H1 (cell line): Measurements from ENCODE around the gene RALA. TPM values are rescaled to one million over a fixed set of nuclear protein-coding genes. Genes with fewer than 3 reads are reported as not detected.

ENCODE experiments used
- CTCF ChIA-PET: fragments of 300-600 bp; sonication (Branson Sonifier 250); formaldehyde crosslinking; loops from one replicate; lab custom pipeline; 2021; ENCODE audit not compliant: partially characterized antibody; lab: Charles Lee
- POLR2A ChIA-PET: fragments of 300-600 bp; sonication (Branson Sonifier 250); formaldehyde crosslinking; loops from one replicate; lab custom pipeline; 2021; ENCODE audit warnings: inconsistent platforms; ENCODE audit not compliant: partially characterized antibody; lab: Charles Lee
- DNase-seq, 2 experiments: peaks; one replicate each; pipeline versions ENCODE4 v3.0.0 to v3.0.0-alpha.2; 2010 to 2022; ENCODE audit warnings: low spot score in 2 of 2, low read depth in 1 of 2, mixed read lengths in 1 of 2
- FAIRE-seq: peaks from 2 replicates; lab custom pipeline; 2011; peaks lifted over from hg19 to GRCh38; lab: Jason Lieb, UNC
- H2AFZ ChIP-seq: 2 replicates; pipeline ENCODE4 v1.8.1; 2012; ENCODE audit warnings: low read length, inconsistent platforms
- H2AK5ac ChIP-seq: 2 replicates; pipeline ENCODE4 v1.6.1; 2013; ENCODE audit warnings: low read depth, low read length
- H2BK120ac ChIP-seq: replicated peaks from 2 replicates; pipeline ENCODE3; 2013; ENCODE audit warnings: low read depth, low read length, inconsistent platforms
- H2BK12ac ChIP-seq: 2 replicates; pipeline ENCODE4 v1.6.1; 2013; ENCODE audit warnings: low read depth, low read length
- H2BK15ac ChIP-seq: 2 replicates; pipeline ENCODE4 v1.6.1; 2013; ENCODE audit warnings: low read length
- H2BK20ac ChIP-seq: 2 replicates; pipeline ENCODE4 v1.6.1; 2013; ENCODE audit warnings: low read length
- H2BK5ac ChIP-seq: 2 replicates; pipeline ENCODE4 v1.6.1; 2013; ENCODE audit warnings: low read depth, low read length
- H3K14ac ChIP-seq: 2 replicates; pipeline ENCODE4 v1.6.1; 2013; ENCODE audit warnings: inconsistent platforms; ENCODE audit not compliant: insufficient read length
- H3K18ac ChIP-seq: 2 replicates; pipeline ENCODE4 v1.6.1; 2013; ENCODE audit warnings: low read length; ENCODE audit errors: extremely low read depth
- H3K23ac ChIP-seq: 2 replicates; pipeline ENCODE4 v1.6.1; 2013; ENCODE audit warnings: inconsistent platforms; ENCODE audit not compliant: insufficient read length
- H3K23me2 ChIP-seq: 2 replicates; pipeline ENCODE4 v1.6.1; 2013; ENCODE audit warnings: low read depth, low read length
- H3K27ac ChIP-seq: 2 replicates; pipeline ENCODE4 v1.6.1; 2011; ENCODE audit warnings: low read depth, low read length, inconsistent platforms
- H3K27me3 ChIP-seq, 4 experiments: replicated peaks in 1 of 4; 1 replicate in 1 of 4; 2 replicates in 3 of 4; pipeline versions ENCODE4 v1.6.1 to v1.8.1; 2011 to 2013; ENCODE audit warnings: low read length in 3 of 4, mild to moderate bottlenecking in 3 of 4, inconsistent platforms in 2 of 4, mixed read lengths in 2 of 4, moderate library complexity in 1 of 4; ENCODE audit not compliant: control insufficient read depth in 3 of 4, insufficient read depth in 3 of 4; ENCODE audit errors: extremely low read depth in 1 of 4
- H3K36me3 ChIP-seq, 4 experiments: 2 replicates each; pipeline versions ENCODE4 v1.6.1 to v1.8.1; 2011 to 2013; ENCODE audit warnings: mild to moderate bottlenecking in 4 of 4, low read length in 3 of 4, moderate library complexity in 2 of 4, control low read depth in 1 of 4, inconsistent platforms in 1 of 4; ENCODE audit not compliant: insufficient read depth in 4 of 4, control insufficient read depth in 2 of 4
- H3K4ac ChIP-seq: replicated peaks from 2 replicates; pipeline ENCODE3; 2013; ENCODE audit warnings: low read length, low read depth, mixed read lengths, inconsistent platforms; ENCODE audit not compliant: insufficient read length
- H3K4me1 ChIP-seq, 4 experiments: replicated peaks in 1 of 4; 1 replicate in 1 of 4; 2 replicates in 3 of 4; pipeline versions ENCODE4 v1.6.1 to v1.8.1; 2011 to 2013; ENCODE audit warnings: low read length in 3 of 4, inconsistent platforms in 2 of 4, mixed read lengths in 1 of 4; ENCODE audit not compliant: insufficient read depth in 4 of 4, control insufficient read depth in 3 of 4
- H3K4me2 ChIP-seq, 2 experiments: 2 replicates each; pipeline versions ENCODE4 v1.6.1 to v1.8.1; 2011 to 2013; ENCODE audit warnings: low read depth in 2 of 2, low read length in 2 of 2, control low read depth in 1 of 2, inconsistent platforms in 1 of 2, mild to moderate bottlenecking in 1 of 2; ENCODE audit not compliant: insufficient read depth in 1 of 2
- H3K4me3 ChIP-seq, 4 experiments: fragments of 200-600, 300-600 bp in 1 of 4; sonication (generic), shearing (Covaris generic), sonication (Bioruptor Twin) in 1 of 4; 2 replicates each; pipeline versions ENCODE4 v1.5.1 to v1.8.1; 2011 to 2016; ENCODE audit warnings: low read length in 4 of 4, low read depth in 3 of 4, control low read depth in 2 of 4, inconsistent platforms in 2 of 4, mild to moderate bottlenecking in 2 of 4, mixed read lengths in 1 of 4, moderate library complexity in 1 of 4; ENCODE audit not compliant: insufficient read depth in 2 of 4; ENCODE audit errors: extremely low read depth in 1 of 4
- H3K56ac ChIP-seq: replicated peaks from 2 replicates; pipeline ENCODE3; 2013; ENCODE audit warnings: low read depth, mild to moderate bottlenecking, mixed read lengths, low read length, inconsistent platforms; ENCODE audit not compliant: insufficient read length
- H3K79me1 ChIP-seq: 2 replicates; pipeline ENCODE4 v1.6.1; 2013; ENCODE audit warnings: low read depth, low read length, control low read depth
- H3K79me2 ChIP-seq, 2 experiments: 2 replicates each; pipeline versions ENCODE4 v1.6.1 to v1.8.1; 2012 to 2013; ENCODE audit warnings: low read length in 2 of 2, mild to moderate bottlenecking in 2 of 2, inconsistent platforms in 1 of 2; ENCODE audit not compliant: insufficient read depth in 2 of 2, control insufficient read depth in 1 of 2
- H3K9ac ChIP-seq, 4 experiments: replicated peaks in 1 of 4; 1 replicate in 1 of 4; 2 replicates in 3 of 4; pipeline versions ENCODE4 v1.6.1 to v1.8.1; 2011 to 2013; ENCODE audit warnings: low read depth in 3 of 4, low read length in 3 of 4, control low read depth in 2 of 4, mild to moderate bottlenecking in 2 of 4, moderate library complexity in 2 of 4, inconsistent platforms in 1 of 4; ENCODE audit errors: extremely low read depth in 1 of 4
- H3K9me3 ChIP-seq, 2 experiments: 2 replicates each; pipeline versions ENCODE4 v1.6.1 to v1.8.1; 2012 to 2013; ENCODE audit warnings: mild to moderate bottlenecking in 2 of 2, moderate library complexity in 2 of 2, control low read depth in 1 of 2, inconsistent platforms in 1 of 2, low read depth in 1 of 2, low read length in 1 of 2, mixed read lengths in 1 of 2; ENCODE audit not compliant: insufficient read depth in 2 of 2
- H4K20me1 ChIP-seq, 2 experiments: replicated peaks in 1 of 2; 2 replicates each; pipeline versions ENCODE3 to v1.8.1; 2011 to 2013; ENCODE audit warnings: inconsistent platforms in 2 of 2, low read length in 2 of 2, mild to moderate bottlenecking in 1 of 2; ENCODE audit not compliant: insufficient read depth in 2 of 2, control insufficient read depth in 1 of 2
- H4K5ac ChIP-seq: 2 replicates; pipeline ENCODE4 v1.6.1; 2013; ENCODE audit warnings: low read length, low read depth, mixed read lengths, inconsistent platforms; ENCODE audit not compliant: insufficient read length
- H4K8ac ChIP-seq: 2 replicates; pipeline ENCODE4 v1.8.0; 2013; ENCODE audit warnings: mild to moderate bottlenecking, moderate library complexity, low read length, inconsistent platforms; ENCODE audit not compliant: insufficient read depth; ENCODE audit errors: extremely low read depth
- H4K91ac ChIP-seq: replicated peaks from 2 replicates; pipeline ENCODE3; 2013; ENCODE audit warnings: low read length, mixed read lengths, inconsistent platforms; ENCODE audit not compliant: insufficient read length
- CBX5 ChIP-seq: fragments of 300-800, 300-1000 bp; sonication (generic); IDR thresholded peaks from 2 replicates; pipeline ENCODE4 v1.7.1; 2016; ENCODE audit warnings: antibody characterized with exemption, low read length, low read depth
- JUN ChIP-seq: IDR thresholded peaks from 2 replicates; pipeline ENCODE4 v1.6.1; 2011; ENCODE audit warnings: low read depth, mild to moderate bottlenecking, improper control_type of control experiment, low read length
- JUND ChIP-seq: IDR thresholded peaks from 2 replicates; pipeline ENCODE4 v1.6.1; 2011; ENCODE audit warnings: mild to moderate bottlenecking, improper control_type of control experiment, low read length
- MAFK ChIP-seq: IDR thresholded peaks from 2 replicates; pipeline ENCODE4 v1.6.1; 2012; ENCODE audit warnings: low read depth, mild to moderate bottlenecking, improper control_type of control experiment, low read length
- MAX ChIP-seq: IDR thresholded peaks from 2 replicates; pipeline ENCODE4 v1.6.1; 2012; ENCODE audit warnings: inconsistent platforms
- SP1 ChIP-seq: IDR thresholded peaks from 2 replicates; pipeline ENCODE4 v1.6.1; 2011; ENCODE audit warnings: low read depth, low read length
- WGBS, 2 experiments: shearing (Covaris generic) in 1 of 2; methylation state at CpG; one replicate each; pipeline versions ENCODE4 v1.1.6 to v1.1.7; 2013 to 2015; ENCODE audit warnings: low lambda C conversion rate in 2 of 2, mixed read lengths in 2 of 2, inconsistent platforms in 1 of 2, low coverage in 1 of 2, missing lambda C conversion rate in 1 of 2; ENCODE audit not compliant: insufficient replicate concordance in 2 of 2, insufficient coverage in 1 of 2, insufficient read length in 1 of 2; ENCODE audit errors: extremely low coverage in 1 of 2, missing lambda C conversion rate in 1 of 2; 5-methylcytosine and 5-hydroxymethylcytosine counted together
- polyA plus RNA-seq, 7 experiments: library from polyadenylated mRNA; depleted of rRNA in 3 of 7; stranded (reverse) in 5 of 7; unstranded in 2 of 7; fragments of >200 nt in 5 of 7; fragments of 200-250 nt in 2 of 7; gene quantifications; 1 replicate in 5 of 7; 2 replicates in 1 of 7; 4 replicates in 1 of 7; pipeline versions ENCODE4 v1.2.1 to v1.2.3, GENCODE V29; 2011 to 2013; ENCODE audit warnings: missing spikeins in 2 of 7, mixed read lengths in 2 of 7
- total RNA-seq: library from RNA; stranded (reverse); fragmentation: NEBNext Ultra II Directional; extraction: Animal tissue kit (Norgen Biotek cat#: 25700); gene quantifications from 2 replicates; pipeline ENCODE4 v1.2.1, GENCODE V29; 2021

RALA gene
- total and polyA plus RNA-seq, 2 of the 8 experiments (the other 6 are each of a cell fraction or from before 2014, with no cell fraction given), result 24.1 to 72.8 TPM

GRCh38 chr7:39727231-39728012 lies 104.0 kb downstream of the RALA start:
- no peak overlapping the region for H3K18ac ChIP-seq
- no peak overlapping the region for H3K4ac ChIP-seq
- no peak overlapping the region for H3K56ac ChIP-seq
- no peak overlapping the region for H4K8ac ChIP-seq
- H3K79me1 ChIP-seq, result no peaks in the 10 kb centered on the region
- CTCF ChIA-PET, result interaction anchor here (0.6 to 14.5 kb wide), 4 partner anchors 16 to 147 kb away, joined by 3 to 140 read pairs (median 8); no protein-coding TSS in a partner anchor
- H2BK15ac ChIP-seq, result no peak overlapping the region
- no peaks in the 10 kb centered on the region for H3K23me2 ChIP-seq
- H3K27me3 ChIP-seq, result peaks cover 0 to 11% (median 4%) of the 10 kb centered on the region in 4 experiments; a peak in 3 of 7 replicates
- H3K9ac ChIP-seq, result no peak overlapping the region
- H2BK20ac ChIP-seq, result no peak overlapping the region
- H3K36me3 ChIP-seq, result no peaks in the 10 kb centered on the region
- no peak for FAIRE-seq
- H3K9me3 ChIP-seq, result no peaks in the 10 kb centered on the region
- no peak overlapping the region for H3K4me3 ChIP-seq
- TF ChIP-seq JUN (no peak), MAX (no peak), MAFK (no peak), SP1 (no peak), CBX5 (no peak), JUND (no peak)
- TF ChIP-seq, all 59 proteins: peak for 0
- POLR2A ChIA-PET, result no interaction called here
- Histone ChIP-seq H3K27ac (no peak overlapping the region), H2BK12ac (no peak overlapping the region), H3K23ac (no peak overlapping the region), H2BK5ac (no peak overlapping the region), H2BK120ac (no peak overlapping the region), H3K79me2 (no peaks in the 10 kb centered on the region), H3K14ac (no peak overlapping the region), H4K20me1 (no peaks in the 10 kb centered on the region), H3K4me1 (peaks cover 0 to 2% (median under 1%) of the 10 kb centered on the region in 4 experiments; a peak in 1 of 7 replicates), H4K91ac (no peak overlapping the region), H3K4me2 (no peak overlapping the region), H2AFZ (no peak overlapping the region), H4K5ac (no peak overlapping the region), H2AK5ac (no peak overlapping the region)
- WGBS, 2 experiments, result 95% methylated on average over 3 of the region's 3 CpGs; no CpG with 5 or more reads in 1 of the 2 experiments
- no peak for DNase-seq
